HL-60 (cell line): ENCODE data around the gene FARP1.

ENCODE experiments used
- DNase-seq, 2 experiments: peaks; one replicate each; pipeline ENCODE4 v3.0.0-alpha.2; 2010 to 2020; ENCODE audit warnings: low read depth in 1 of 2, low spot score in 1 of 2
- H3K27ac ChIP-seq: fragments of 250-450 bp; sonication (Bioruptor Pico); replicated peaks from 2 replicates; pipeline ENCODE4 v1.5.1; 2020; ENCODE audit warnings: mild to moderate bottlenecking, moderate library complexity
- H3K27me3 ChIP-seq: fragments of 250-450 bp; sonication (Bioruptor Pico); 2 replicates; pipeline ENCODE4 v1.5.1; 2021; ENCODE audit warnings: mild to moderate bottlenecking, moderate library complexity; ENCODE audit not compliant: insufficient read depth, poor library complexity, severe bottlenecking
- H3K4me3 ChIP-seq: replicated peaks from 2 replicates; pipeline ENCODE4 v1.5.1; 2011; ENCODE audit warnings: mild to moderate bottlenecking, control low read depth, low read length; ENCODE audit not compliant: insufficient read depth
- CTCF ChIP-seq: IDR thresholded peaks from one replicate; pipeline ENCODE4 v1.5.1; 2011; ENCODE audit warnings: low read length, control low read depth, inconsistent platforms; ENCODE audit not compliant: insufficient read depth
- GABPA ChIP-seq: IDR thresholded peaks from 2 replicates; pipeline ENCODE4 v1.6.1; 2012; ENCODE audit warnings: low read depth
- POLR2AphosphoS5 ChIP-seq: IDR thresholded peaks from 2 replicates; pipeline ENCODE4 v1.6.1; 2012; ENCODE audit warnings: low read depth
- REST ChIP-seq: IDR thresholded peaks from 2 replicates; pipeline ENCODE4 v1.6.1; 2012; ENCODE audit warnings: low read depth; ENCODE audit not compliant: insufficient replicate concordance
- SPI1 ChIP-seq: IDR thresholded peaks from 2 replicates; pipeline ENCODE4 v1.6.1; 2012; ENCODE audit warnings: low read depth, mild to moderate bottlenecking, borderline replicate concordance

The FARP1 gene

GRCh38 chr13:98291658-98292057 is 148.8 kb downstream of the FARP1 start:
- peaks cover 7% of the 10 kb centered on the region for H3K27me3 ChIP-seq
- H3K4me3 ChIP-seq: no peak overlapping the region
- no peak for DNase-seq
- no peak overlapping the region for H3K27ac ChIP-seq
- no peak for TF ChIP-seq REST
- no peak for TF ChIP-seq CTCF
- no peak for TF ChIP-seq POLR2AphosphoS5
- no peak for TF ChIP-seq GABPA
- TF ChIP-seq SPI1: no peak

GRCh38 chr13:98293103-98293502 is 150.2 kb downstream of the FARP1 start:
- H3K27ac ChIP-seq: no peak overlapping the region
- no peak overlapping the region for H3K4me3 ChIP-seq
- no peak for DNase-seq
- H3K27me3 ChIP-seq: peaks cover 7% of the 10 kb centered on the region
- TF ChIP-seq CTCF: no peak
- TF ChIP-seq REST: no peak
- no peak for TF ChIP-seq SPI1
- no peak for TF ChIP-seq POLR2AphosphoS5
- TF ChIP-seq GABPA: no peak

GRCh38 chr13:98293570-98294142 is 150.8 kb downstream of the FARP1 start:
- no peak for TF ChIP-seq SPI1
- TF ChIP-seq CTCF: no peak
- no peak for TF ChIP-seq GABPA
- no peak for TF ChIP-seq POLR2AphosphoS5
- no peak for TF ChIP-seq REST
- no peak overlapping the region for H3K27ac ChIP-seq
- peaks cover 7% of the 10 kb centered on the region for H3K27me3 ChIP-seq
- no peak for DNase-seq
- no peak overlapping the region for H3K4me3 ChIP-seq
